GM06990 (cell line): ENCODE results near the gene KRT73.

Source experiments
- DNase-seq: peaks from one replicate; pipeline ENCODE4 v3.0.0-alpha.2; 2011; ENCODE audit not compliant: insufficient read length; ENCODE audit errors: extremely low read depth
- H3K27me3 ChIP-seq: replicated peaks from 2 replicates; pipeline ENCODE4 v1.6.0; 2011; ENCODE audit warnings: low read length; ENCODE audit not compliant: control insufficient read depth, insufficient read depth
- H3K36me3 ChIP-seq: 2 replicates; pipeline ENCODE4 v1.5.1; 2011; ENCODE audit warnings: low read length; ENCODE audit not compliant: control insufficient read depth, insufficient read depth
- H3K4me3 ChIP-seq: replicated peaks from 2 replicates; pipeline ENCODE4 v1.5.1; 2011; ENCODE audit warnings: low read depth, mild to moderate bottlenecking, control low read depth, low read length
- CTCF ChIP-seq: IDR thresholded peaks from 2 replicates; pipeline ENCODE4 v1.5.1; 2011; ENCODE audit warnings: low read length, control low read depth, mild to moderate bottlenecking, inconsistent platforms; ENCODE audit not compliant: insufficient read depth, poor library complexity, severe bottlenecking

Gene KRT73

DNA sequence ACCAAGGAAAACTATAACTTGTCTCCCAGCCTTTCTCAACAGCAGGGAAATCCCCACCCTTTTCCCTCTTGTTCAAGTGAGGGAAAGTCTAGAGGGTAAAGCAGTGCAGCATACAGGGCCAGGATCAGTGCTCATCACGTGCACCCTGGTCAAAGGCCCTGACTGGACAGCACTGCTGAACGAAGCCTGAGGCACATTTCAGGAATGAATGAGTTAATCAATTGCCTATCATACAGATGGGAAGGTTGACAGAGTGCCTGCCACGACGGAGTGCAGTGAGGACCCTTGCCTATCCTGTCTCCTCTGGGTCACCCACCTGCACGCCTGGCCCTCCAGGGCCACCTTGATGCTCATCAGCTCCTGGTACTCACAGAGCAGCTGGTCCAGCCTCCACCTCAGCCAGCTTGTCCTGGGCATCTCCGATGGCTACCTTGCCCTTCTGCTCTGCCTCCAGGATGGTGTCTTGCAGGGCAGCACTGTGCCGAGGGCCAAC lies 11.7 kb upstream of the KRT73 start:
- DNase-seq, result no peak
- no peaks in the 10 kb centered on the region; the same call in none of the 2 replicates for H3K27me3 ChIP-seq
- H3K4me3 ChIP-seq, result no peak overlapping the region
- H3K36me3 ChIP-seq, result no peaks in the 10 kb centered on the region
- TF ChIP-seq CTCF, result no peak

- no peak for TF ChIP-seq CTCF
- Histone ChIP-seq H3K4me3 (no peak overlapping the region), H3K36me3 (no peaks in the 10 kb centered on the region), H3K27me3 (no peaks in the 10 kb centered on the region; the same call in none of the 2 replicates)
- no peak for DNase-seq
These were observed 11.1 kb upstream of the KRT73 start for GRCh38 chr12:52629281-52630007.

GRCh38 chr12:52628841-52629240 lies 10.5 kb upstream of the KRT73 start:
- TF ChIP-seq CTCF, result no peak
- H3K36me3 ChIP-seq, result no peaks in the 10 kb centered on the region
- no peak overlapping the region for H3K4me3 ChIP-seq
- no peaks in the 10 kb centered on the region; the same call in none of the 2 replicates for H3K27me3 ChIP-seq
- no peak for DNase-seq

DNA sequence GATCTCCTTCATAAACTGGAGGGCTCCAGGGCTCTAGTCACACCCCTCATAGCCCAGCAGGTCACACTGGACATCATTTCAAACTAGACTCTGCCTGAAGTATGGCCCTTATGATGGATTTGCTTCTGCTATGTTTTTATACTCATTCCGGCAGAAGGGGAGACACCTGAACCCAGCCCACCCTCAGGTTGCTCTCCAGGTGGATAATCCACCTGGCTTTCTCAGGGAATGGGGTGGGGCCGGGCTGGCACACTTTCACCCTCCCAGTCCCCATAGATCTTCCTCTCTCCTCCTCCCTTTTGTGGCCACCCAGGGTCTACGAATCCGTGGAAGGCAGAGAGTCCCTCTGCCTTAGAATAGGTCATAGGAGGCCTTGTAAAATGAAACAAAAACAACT lies 9.8 kb upstream of the KRT73 start:
- H3K4me3 ChIP-seq, result no peak overlapping the region
- H3K36me3 ChIP-seq, result no peaks in the 10 kb centered on the region
- no peak for DNase-seq
- H3K27me3 ChIP-seq, result no peaks in the 10 kb centered on the region; the same call in none of the 2 replicates
- TF ChIP-seq CTCF, result no peak

DNA sequence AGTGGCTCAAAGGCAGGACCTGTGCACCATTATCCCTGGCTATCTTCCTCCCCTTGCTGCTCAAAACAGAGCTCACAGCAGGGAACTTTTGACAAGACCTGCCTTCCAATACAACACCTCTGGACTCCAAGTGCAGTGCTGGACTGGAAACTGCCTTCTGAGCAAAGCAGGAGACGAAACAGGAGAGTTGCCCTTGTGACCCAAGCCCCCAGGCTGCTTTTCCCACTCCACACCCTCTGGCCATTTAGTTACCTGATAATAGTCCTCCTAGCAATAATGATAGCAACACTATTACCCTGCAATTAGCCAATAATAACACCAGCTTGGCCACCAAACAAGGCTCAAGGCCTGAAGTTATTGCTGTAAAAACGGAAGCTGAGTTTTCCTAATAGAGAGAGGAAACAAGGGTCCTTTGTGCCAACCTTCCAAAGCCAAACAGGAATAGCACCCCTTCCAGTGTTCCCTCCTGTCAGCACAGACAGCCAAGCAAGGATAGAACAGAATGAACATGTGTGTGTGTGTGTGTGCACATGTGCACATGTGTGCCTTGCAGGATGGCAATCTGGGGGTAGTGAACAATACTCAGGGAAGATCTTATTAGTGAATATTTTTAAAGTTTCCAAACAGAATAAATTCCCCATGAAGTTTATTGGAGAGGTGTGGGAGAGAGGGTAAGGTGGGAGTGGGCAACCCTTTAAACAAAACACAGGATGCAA lies 9.2 kb upstream of the KRT73 start:
- TF ChIP-seq CTCF, result no peak
- no peak for DNase-seq
- Histone ChIP-seq H3K27me3 (no peaks in the 10 kb centered on the region; the same call in none of the 2 replicates), H3K36me3 (no peaks in the 10 kb centered on the region), H3K4me3 (no peak overlapping the region)
